PC-3 (cell line): ENCODE results near the gene ERAP2.

Experiments
- EZH2 ChIP-seq: fragments of 300-600 bp; sonication (generic); IDR thresholded peaks from one replicate; pipeline ENCODE4 v1.6.1; 2017; ENCODE audit warnings: antibody characterized with exemption, mild to moderate bottlenecking, low read length; ENCODE audit not compliant: unreplicated experiment
- EZH2phosphoT487 ChIP-seq: fragments of 300-600 bp; sonication (generic); IDR thresholded peaks from 2 replicates; pipeline ENCODE4 v1.6.1; 2018; ENCODE audit warnings: mild to moderate bottlenecking, antibody characterized with exemption, low read length, borderline replicate concordance
- TF ChIP-seq, protein P1 (sequence below): fragments of 300-600 bp; sonication (generic); conservative IDR thresholded peaks from 2 replicates; pipeline ENCODE4 v1.5.1; 2017; ENCODE audit warnings: antibody characterized with exemption, low read depth, mild to moderate bottlenecking, low read length

DNA sequence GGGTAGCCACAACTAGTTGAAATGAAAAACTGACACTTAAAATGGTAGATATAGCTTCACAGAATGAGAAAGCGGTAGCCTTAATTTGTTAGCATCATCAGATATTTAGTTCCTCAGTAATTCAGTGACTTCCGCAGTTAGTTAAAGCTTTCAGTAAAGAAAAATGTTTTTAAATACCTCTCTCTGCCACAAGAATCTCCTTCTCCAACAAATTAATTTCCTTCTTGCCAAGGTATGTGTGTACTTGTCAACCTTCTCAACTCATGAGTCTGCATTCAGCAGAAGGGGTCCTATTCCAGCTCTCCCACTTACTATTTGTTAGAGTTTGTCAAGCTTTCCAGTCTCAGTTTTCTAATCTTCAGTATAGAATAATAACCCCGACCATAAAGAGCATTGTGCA lies 42.3 kb upstream of the ERAP2 start:
- TF ChIP-seq, protein P1, sequence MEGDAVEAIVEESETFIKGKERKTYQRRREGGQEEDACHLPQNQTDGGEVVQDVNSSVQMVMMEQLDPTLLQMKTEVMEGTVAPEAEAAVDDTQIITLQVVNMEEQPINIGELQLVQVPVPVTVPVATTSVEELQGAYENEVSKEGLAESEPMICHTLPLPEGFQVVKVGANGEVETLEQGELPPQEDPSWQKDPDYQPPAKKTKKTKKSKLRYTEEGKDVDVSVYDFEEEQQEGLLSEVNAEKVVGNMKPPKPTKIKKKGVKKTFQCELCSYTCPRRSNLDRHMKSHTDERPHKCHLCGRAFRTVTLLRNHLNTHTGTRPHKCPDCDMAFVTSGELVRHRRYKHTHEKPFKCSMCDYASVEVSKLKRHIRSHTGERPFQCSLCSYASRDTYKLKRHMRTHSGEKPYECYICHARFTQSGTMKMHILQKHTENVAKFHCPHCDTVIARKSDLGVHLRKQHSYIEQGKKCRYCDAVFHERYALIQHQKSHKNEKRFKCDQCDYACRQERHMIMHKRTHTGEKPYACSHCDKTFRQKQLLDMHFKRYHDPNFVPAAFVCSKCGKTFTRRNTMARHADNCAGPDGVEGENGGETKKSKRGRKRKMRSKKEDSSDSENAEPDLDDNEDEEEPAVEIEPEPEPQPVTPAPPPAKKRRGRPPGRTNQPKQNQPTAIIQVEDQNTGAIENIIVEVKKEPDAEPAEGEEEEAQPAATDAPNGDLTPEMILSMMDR: no peak
- no peak for TF ChIP-seq EZH2
- TF ChIP-seq EZH2phosphoT487: no peak
